Testis (tissue), 3 donors: ENCODE data around the gene MRNIP. TPM values are rescaled to one million over a fixed set of nuclear protein-coding genes. Genes with fewer than 3 reads are reported as not detected.

ENCODE experiments used
- DNase-seq: peaks from one replicate; pipeline ENCODE4 v3.0.0-alpha.2; 2019
- H3K27ac ChIP-seq, 2 donors: fragments of 200-600 bp; sonication (generic); one replicate each; pipeline ENCODE4 v1.5.1; 2019
- H3K27me3 ChIP-seq: fragments of 200-600 bp; sonication (generic); one replicate; pipeline ENCODE4 v1.5.1; 2019
- H3K36me3 ChIP-seq: fragments of 200-600 bp; sonication (generic); one replicate; pipeline ENCODE4 v1.5.1; 2017; ENCODE audit warnings: low read depth; ENCODE audit errors: missing control alignments
- H3K4me1 ChIP-seq: fragments of 200-600 bp; sonication (generic); one replicate; pipeline ENCODE4 v1.5.1; 2019
- H3K4me3 ChIP-seq, 2 donors: fragments of 200-600 bp; sonication (generic); one replicate each; pipeline ENCODE4 v1.5.1; 2017 to 2019
- H3K9me3 ChIP-seq: fragments of 200-600 bp; sonication (generic); one replicate; pipeline ENCODE4 v1.5.1; 2017
- POLR2A ChIP-seq: fragments of 450-650 bp; IDR thresholded peaks from one replicate; pipeline ENCODE4 v1.6.1; 2017; ENCODE audit warnings: antibody characterized with exemption, mild to moderate bottlenecking, moderate library complexity
- WGBS, 2 donors: methylation state at CpG; one replicate each; pipeline ENCODE4 v1.1.5; 2018; 5-methylcytosine and 5-hydroxymethylcytosine counted together
- intact Hi-C: fragments of 100-400 bp; cut with DNase I; formaldehyde crosslinking; loops from one replicate; pipeline ENCODE4 v1.15.1; 2023; ENCODE audit warnings: low total_unique reads
- polyA plus RNA-seq: library from polyadenylated mRNA; stranded (reverse); fragments of 350-450 nt; fragmentation: Illumina TruSeq; extraction: RNeasy Lipid Tissue Mini Kit (QIAGEN cat#74804); gene quantifications from one replicate; pipeline ENCODE4 v1.2.3, GENCODE V29; 2014; ENCODE audit warnings: low read depth, low replicate concordance; ENCODE audit not compliant: insufficient read depth
- total RNA-seq, 2 donors: library from RNA; depleted of rRNA; stranded (reverse); fragments of >200 nt; gene quantifications; one replicate each; pipeline ENCODE4 v1.2.3, GENCODE V29; 2016
- TF ChIP-seq, protein P1 (sequence below), 3 experiments: fragments of 450-650 bp in 2 of 3; fragments of 200-600 bp in 1 of 3; sonication (generic) in 1 of 3; IDR thresholded peaks; one replicate each; pipeline ENCODE4 v1.5.1; 2016 to 2019; ENCODE audit warnings: antibody characterized with exemption in 3 of 3, mild to moderate bottlenecking in 2 of 3, moderate library complexity in 1 of 3

Gene MRNIP
- total and polyA plus RNA-seq, 3 donors from 2014 or later = 34.9 to 61.4 (median 58.7) TPM

DNA sequence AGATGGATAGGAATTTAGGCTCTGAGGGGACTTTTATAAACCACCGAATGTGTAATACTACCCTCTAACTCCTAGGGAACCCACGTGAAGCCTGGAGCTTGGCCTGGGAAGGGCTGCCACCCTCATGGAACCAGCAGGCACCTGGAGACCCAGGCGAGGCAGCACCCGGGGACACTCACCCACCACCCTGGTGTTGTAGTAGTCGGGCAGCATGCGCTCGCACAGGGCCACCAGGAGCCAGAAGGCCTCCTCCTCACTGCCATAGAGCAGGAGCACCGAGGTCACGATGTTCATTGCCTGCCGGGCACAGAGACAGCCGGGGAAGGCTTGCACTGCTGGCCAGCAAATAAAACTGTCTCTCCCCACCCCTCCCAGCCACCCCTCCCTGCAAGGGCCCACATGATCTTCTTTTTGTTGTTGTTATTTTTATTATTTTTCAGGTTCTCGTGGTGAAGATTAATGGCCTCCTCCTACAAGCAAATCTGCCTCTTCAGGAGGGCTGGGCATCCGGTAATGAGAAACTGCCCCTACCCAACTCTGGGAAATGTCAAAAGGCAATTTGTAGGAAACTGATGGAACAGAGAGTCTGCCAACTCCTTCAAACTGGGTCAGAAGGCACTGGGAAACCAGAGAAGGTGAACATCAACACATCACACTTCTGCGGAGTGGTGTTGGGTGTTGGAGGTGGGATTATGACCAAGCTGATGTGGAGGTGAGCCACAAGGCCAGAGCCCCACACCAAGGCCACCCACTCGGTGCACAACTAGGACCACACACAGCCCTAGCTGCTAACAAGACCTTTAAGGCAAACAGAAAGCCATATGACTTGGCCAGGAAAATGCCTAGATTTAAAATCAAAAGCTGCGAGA, 17.4 kb upstream of the MRNIP start:
- no peak for TF ChIP-seq POLR2A
- TF ChIP-seq, protein P1, sequence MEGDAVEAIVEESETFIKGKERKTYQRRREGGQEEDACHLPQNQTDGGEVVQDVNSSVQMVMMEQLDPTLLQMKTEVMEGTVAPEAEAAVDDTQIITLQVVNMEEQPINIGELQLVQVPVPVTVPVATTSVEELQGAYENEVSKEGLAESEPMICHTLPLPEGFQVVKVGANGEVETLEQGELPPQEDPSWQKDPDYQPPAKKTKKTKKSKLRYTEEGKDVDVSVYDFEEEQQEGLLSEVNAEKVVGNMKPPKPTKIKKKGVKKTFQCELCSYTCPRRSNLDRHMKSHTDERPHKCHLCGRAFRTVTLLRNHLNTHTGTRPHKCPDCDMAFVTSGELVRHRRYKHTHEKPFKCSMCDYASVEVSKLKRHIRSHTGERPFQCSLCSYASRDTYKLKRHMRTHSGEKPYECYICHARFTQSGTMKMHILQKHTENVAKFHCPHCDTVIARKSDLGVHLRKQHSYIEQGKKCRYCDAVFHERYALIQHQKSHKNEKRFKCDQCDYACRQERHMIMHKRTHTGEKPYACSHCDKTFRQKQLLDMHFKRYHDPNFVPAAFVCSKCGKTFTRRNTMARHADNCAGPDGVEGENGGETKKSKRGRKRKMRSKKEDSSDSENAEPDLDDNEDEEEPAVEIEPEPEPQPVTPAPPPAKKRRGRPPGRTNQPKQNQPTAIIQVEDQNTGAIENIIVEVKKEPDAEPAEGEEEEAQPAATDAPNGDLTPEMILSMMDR (IDR thresholded peaks at IDR 0.05) = no peak
- peaks cover under 1% of the 10 kb centered on the region for H3K4me1 ChIP-seq
- H3K36me3 ChIP-seq = no peaks in the 10 kb centered on the region
- no peak overlapping the region for H3K27ac ChIP-seq
- H3K4me3 ChIP-seq = no peak overlapping the region
- H3K9me3 ChIP-seq = no peaks in the 10 kb centered on the region
- DNase-seq = no peak
- WGBS, 2 donors = 65 to 72% methylated on average over 11 to 16 of the region's 16 CpGs
- intact Hi-C loops = no loop called here
- no peaks in the 10 kb centered on the region for H3K27me3 ChIP-seq

DNA sequence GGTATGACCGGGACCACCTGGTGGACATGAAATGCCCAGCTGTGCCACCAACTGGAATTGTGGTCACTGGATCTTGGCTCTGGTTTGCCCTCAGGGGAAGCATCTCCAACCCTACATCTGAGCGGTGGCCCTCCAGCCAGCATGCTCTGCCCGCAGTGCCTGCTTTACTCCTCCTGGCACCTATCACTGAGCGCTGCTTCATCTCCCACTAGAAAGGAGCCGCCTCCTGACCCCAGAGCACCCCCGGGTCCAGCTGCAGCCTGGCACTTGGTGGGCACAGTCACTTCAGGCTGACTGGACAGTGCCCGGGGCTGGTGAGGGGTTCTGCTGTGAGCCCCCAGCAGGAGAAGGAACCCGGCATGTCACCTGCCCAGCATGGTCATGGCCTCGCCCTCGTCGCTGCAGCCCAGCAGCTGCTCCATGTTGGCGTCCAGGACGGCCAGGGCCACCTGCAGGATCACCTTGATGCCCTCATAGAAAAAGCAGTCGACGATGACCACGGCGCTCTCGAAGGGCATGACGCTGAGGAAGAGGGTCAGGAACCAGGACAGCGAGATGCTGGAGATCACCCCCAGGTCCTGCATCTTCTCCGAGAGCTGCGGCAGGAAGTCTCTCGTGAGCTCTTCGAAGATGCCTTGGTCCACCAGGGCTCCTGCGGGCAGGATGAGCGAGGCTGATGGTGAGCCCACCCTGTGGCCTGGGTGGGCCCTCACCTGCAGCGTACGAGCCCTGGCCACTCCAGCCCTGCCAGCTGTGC, 16.1 kb upstream of the MRNIP start:
- Histone ChIP-seq H3K4me1 (peaks cover 4% of the 10 kb centered on the region), H3K4me3 (no peak overlapping the region), H3K9me3 (no peaks in the 10 kb centered on the region), H3K27ac (no peak overlapping the region), H3K27me3 (no peaks in the 10 kb centered on the region), H3K36me3 (no peaks in the 10 kb centered on the region)
- TF ChIP-seq, protein P1 (IDR thresholded peaks at IDR 0.05) = no peak
- no peak for TF ChIP-seq POLR2A
- 96 to 97% methylated on average over 4 to 25 of the region's 28 CpGs for WGBS, 2 donors
- no peak for DNase-seq
- intact Hi-C loops = no loop called here

DNA sequence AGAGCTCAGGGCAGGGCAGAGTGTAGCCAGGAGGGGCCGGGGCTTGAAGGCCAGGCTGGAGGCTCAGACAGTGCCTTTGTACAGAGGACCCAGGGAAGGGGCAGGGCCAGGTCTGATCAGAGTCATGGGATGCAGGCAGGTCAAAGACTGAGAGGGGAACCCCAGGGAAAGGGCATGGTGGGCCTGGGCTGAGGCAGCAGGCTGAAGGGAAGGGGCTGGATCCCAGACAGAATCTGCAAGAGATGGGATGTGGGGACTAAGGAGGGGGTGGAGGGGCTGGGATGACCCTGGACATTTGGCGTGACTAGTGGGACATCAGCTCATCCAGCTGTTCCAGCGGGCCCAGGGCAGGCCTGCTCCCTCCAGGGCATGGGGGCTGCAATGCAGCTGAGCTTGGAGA, 15.5 kb upstream of the MRNIP start:
- TF ChIP-seq, protein P1 (IDR thresholded peaks at IDR 0.05) = no peak
- no peak for TF ChIP-seq POLR2A
- Histone ChIP-seq H3K27me3 (no peaks in the 10 kb centered on the region), H3K4me3 (no peak overlapping the region), H3K9me3 (no peaks in the 10 kb centered on the region), H3K36me3 (no peaks in the 10 kb centered on the region), H3K27ac (no peak overlapping the region), H3K4me1 (peaks cover 4% of the 10 kb centered on the region)
- WGBS, 2 donors = 94 to 100% methylated on average over 1 to 3 of the region's 3 CpGs
- intact Hi-C loops = no loop called here
- no peak for DNase-seq

GRCh38 chr5:179873588-179874110, 15.0 kb upstream of the MRNIP start:
- no peak overlapping the region for H3K4me3 ChIP-seq
- peaks cover 4% of the 10 kb centered on the region for H3K4me1 ChIP-seq
- no peaks in the 10 kb centered on the region for H3K9me3 ChIP-seq
- H3K36me3 ChIP-seq = no peaks in the 10 kb centered on the region
- no peaks in the 10 kb centered on the region for H3K27me3 ChIP-seq
- intact Hi-C loops = no loop called here
- no peak overlapping the region for H3K27ac ChIP-seq
- WGBS, 2 donors = 95 to 100% methylated on average over 5 to 7 of the region's 7 CpGs
- no peak for DNase-seq
- TF ChIP-seq POLR2A = no peak
- TF ChIP-seq, protein P1 (IDR thresholded peaks at IDR 0.05) = no peak
